Dedifferentiated amniotic fluid mesenchymal stem cell (primary cell): ENCODE measurements around the gene ZNRF1.

Experiments
- DNase-seq: peaks from one replicate; pipeline ENCODE4 v3.0.0-alpha.2; 2016; ENCODE audit errors: extremely low spot score

Gene ZNRF1

DNA sequence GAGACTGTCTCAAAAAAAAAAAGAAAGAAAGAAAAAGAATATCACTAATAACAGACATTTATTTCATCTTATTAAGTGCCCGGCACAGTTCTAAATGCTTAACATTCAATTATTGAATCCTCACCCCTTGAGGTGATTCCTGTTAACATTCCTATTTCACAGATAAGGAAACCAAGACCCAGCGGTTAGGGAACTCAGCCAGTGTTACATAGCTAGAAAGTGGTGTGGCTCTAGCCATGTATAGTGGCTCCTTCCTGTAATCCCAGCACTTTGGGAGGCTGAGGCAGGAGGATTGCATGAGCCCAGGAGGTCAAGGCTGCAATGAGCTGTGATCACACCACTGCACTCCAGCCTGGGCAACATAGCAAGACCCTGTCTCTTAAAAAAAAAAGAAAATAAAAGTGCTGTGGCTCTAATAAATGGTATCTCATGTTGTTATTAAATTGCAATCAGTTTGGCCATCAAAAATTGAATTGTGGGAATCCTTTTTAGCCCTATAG, 28.1 kb downstream of the ZNRF1 start:
- no peak for DNase-seq

DNA sequence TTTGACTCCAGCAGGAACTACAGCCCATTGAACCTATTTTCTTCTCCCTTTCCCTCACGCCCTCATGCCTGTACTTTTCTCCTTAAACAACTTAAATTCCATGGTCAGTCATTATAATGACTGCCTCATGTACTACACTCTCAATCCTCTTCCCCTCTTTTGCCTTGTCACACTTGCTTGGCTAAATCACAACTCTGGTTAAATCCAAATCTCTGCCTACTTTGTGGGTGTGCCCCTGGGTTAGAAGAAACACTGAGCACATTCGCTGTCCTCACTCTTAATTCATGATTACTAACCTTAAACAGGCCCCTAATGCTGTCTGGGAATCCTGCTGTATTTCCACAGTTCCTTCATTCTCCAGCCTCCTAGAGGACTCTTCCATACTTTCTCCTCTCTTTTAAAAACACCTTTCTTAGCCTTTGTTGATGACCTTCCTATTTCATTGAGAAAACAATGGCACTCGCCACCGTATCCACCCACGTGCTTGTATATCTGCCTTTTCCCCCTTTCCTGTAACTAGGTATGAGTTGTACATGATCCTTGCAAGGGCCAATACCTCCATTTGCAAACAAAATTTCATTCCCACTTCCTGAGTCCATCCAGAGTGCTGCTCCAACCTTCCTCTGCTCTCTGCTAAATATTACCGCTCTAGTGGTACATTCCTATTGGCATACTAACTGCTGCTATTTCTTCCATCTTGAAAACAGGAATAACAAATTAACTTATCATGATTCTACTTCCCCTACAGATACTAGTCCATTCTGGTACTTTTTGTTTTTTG, 28.9 kb downstream of the ZNRF1 start:
- no peak for DNase-seq

DNA sequence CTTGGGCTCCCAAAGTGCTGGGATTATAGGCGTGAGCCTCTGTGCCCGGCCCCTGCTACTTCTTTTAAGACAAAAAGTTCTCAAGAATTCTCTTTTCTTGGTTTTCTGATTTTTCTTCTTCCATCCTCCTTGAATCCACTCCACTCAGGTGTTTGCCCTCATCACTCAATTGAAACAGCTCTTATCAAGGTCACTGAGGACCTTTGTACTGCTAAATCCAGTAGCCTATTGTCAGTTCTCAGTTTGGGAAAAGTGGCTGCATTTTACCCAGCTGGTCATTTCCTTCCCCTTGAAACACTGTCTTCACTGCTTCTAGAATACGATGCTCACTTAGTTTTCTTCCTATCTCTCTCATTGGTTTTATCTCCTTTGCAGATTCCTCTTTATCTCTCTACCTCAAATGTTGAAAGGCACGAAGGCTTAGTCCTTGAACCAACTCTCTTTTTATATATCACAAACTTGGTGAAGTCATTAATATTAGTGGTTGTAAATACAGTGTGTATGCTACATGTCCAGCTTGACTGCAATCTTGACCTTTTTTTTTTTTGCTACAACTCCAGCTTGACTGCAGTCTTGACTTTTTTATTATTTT, 29.8 kb downstream of the ZNRF1 start:
- DNase-seq: no peak

- no peak for DNase-seq
These were observed 31.0 kb downstream of the ZNRF1 start for GRCh38 chr16:75029854-75030253.

DNA sequence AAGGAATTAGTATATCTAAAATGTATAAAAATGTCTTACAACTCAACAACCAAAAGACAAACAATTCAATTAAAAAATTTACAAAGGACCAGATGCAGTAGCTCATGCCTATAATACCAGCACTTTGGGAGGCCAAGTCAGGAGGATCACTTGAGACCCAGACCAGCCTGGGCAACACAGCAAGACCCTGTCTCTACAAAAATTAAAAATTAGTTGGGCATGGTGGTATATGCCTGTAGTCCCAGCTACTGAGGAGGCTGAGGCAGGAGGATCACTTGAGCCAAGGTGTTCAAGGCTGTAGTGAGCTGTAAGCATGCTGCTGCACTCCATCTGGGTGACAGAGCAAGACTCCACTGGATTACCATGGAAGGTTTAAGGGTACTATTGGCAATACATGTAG, 33.8 kb downstream of the ZNRF1 start:
- DNase-seq: no peak

DNA sequence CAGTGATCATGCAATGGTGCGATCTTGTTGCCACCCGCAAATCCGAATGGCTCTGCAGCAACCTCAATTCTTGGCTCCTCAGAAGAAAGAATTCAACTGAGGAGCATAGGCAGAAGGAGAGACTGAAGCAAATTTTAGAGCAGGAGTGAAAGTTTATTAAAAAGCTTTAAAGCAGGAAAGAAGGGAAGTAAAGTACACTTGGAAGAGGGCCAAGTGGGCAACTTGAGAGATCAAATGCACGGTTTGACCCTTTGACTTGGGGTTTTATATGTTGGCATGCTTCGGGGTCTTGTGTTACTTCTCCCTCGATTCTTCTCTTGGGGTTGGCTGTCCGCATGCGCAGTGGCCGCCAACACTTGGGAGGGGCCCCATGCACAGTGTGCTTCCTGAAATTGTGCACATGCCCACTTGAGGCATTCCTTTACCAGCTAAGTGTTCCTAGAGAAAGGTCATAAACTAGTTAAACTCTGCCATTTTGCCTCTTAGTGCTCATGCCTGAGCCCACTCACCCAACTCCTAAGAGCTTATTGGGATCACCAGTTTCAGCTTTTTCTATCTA, 36.7 kb downstream of the ZNRF1 start:
- DNase-seq: no peak

- DNase-seq: no peak
These were observed 39.4 kb downstream of the ZNRF1 start for GRCh38 chr16:75038036-75038858.

DNA sequence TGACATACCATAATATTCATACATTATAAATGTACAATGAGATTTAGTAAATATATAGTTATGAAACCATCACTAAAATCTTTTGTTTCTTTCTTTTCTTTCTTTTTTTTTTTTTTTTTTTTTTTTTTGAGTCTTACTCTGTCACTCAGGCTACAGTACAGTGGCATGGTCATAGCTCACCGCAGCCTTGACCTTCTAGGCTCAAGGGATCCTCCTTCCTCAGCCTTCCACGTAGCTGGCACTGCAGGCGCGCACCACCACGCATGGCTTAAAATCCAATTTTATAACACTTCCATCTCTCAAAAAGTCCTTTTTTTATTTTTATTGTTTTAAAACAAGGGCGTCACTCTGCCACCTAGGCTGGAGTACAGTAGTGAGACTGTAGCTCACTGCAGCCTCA, 41.1 kb downstream of the ZNRF1 start:
- DNase-seq: no peak

GRCh38 chr16:75042426-75043174, 43.8 kb downstream of the ZNRF1 start:
- no peak for DNase-seq

GRCh38 chr16:75043175-75043895, 44.5 kb downstream of the ZNRF1 start:
- DNase-seq: no peak

DNA sequence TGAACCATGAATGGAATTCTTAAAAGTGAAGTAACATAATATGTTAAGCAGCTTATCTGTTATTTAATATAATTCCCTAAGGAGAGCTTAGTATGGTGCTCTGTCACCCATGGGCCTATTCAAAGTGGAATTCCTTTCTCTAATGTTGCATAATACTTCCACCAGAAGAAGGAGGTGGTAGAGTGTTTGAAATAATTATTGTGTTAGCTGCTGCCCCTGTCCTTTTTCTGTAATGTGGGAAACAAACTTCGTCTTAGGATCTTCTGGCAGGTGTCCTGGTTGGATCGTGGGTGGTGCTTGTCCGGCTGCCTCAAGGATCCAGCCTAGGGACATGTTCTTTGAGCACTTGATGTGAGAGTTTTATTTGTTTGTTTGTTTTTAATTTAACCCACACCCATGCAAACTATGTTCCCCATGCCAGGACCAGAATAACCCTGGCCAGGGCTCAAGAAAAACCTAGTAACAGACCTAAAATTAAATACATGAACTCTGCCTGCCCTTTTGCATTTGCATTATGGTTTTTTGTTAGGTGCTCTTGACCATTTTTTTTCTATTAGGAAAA, 46.1 kb downstream of the ZNRF1 start:
- peak; percentile 28 for DNase-seq

- no peak for DNase-seq
These were observed 46.6 kb downstream of the ZNRF1 start for GRCh38 chr16:75045424-75045823.

GRCh38 chr16:75048054-75048453, 49.2 kb downstream of the ZNRF1 start:
- DNase-seq: no peak

DNA sequence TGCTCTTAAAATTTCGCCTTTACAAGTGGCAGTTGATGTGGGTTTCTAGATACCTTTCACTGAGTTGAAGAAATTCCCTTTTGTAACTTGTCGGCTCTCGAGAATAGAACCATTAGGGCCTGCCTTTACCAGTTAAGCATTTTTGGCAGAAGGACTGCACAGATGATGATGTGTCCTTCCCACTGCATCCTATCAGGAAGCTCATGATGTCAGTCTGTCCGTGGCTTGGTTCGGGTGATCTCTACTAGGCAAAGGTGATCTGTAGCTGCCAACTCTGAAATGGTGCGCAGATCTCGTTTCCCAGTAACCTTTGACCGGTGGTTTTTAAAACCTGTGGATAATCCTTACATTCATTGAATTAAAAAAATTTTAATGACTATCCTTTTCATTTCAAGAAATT, 49.7 kb downstream of the ZNRF1 start:
- DNase-seq: no peak

DNA sequence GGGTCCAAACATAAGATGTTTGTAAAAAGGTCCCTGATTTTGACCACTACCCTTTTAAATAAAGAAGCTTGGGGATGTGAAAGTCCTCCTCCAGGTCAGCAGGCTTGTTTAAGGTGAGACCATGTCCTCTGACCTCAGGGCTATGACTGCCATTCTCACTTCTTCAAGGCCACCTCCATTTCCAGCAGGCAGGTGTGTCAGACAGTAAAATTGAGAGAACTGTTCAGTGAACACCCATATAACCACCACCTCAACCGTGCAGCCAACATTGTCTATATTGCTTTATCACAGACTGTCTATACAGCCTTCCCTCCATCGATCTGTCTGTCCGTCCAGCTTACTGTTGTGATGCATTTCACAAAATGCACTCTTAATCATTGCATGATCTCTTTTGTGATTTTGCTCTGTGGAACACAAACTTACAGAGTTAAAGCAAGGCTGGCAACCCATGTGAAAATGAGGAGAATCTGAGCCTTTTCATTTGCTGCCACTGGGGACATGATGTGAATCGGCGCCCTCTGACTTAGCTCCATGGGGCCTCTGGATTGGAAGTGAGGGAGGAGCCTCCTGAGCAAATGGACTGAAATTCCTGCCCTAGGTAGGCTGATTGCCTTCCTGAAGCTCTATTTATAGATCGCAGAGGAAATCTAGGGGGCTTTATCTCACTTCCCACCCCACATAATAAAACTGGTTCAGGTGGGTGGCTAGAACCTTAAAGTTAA, 53.8 kb downstream of the ZNRF1 start:
- no peak for DNase-seq

- no peak for DNase-seq
These were observed 55.1 kb downstream of the ZNRF1 start for GRCh38 chr16:75053791-75054555.

- no peak for DNase-seq
These were observed 55.7 kb downstream of the ZNRF1 start for GRCh38 chr16:75054556-75054947.

DNA sequence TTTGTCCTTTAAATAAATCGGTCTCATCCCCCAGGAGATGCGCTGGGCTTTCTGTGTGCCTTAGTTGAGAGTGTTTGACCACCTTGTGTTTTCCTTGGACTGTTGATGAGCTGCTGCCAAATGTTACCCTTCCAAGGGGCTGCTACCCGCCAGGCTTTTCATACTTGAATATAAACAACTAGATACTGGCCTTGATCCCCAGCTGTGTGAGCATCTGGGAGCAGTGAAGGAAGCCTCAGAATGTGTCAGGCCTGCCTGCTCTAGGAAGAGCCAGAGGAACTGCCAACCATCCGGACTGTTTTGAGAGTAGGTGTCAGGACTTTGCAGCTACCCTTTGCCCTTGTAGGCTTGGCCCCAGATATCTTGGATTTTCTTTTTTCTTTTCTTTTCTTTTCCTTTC, 60.0 kb downstream of the ZNRF1 start:
- DNase-seq: no peak

GRCh38 chr16:75059411-75059810, 60.6 kb downstream of the ZNRF1 start:
- no peak for DNase-seq
